ENCODE measurements around the gene KCNQ5. TPM values are rescaled to one million over a fixed set of nuclear protein-coding genes. Genes with fewer than 3 reads are reported as not detected.

KCNQ5 gene
- total and polyA plus RNA-seq, 2 of the 8 experiments (the other 6 are each of a cell fraction or from before 2014, with no cell fraction given) = 0.83 to 1.2 TPM

DNA sequence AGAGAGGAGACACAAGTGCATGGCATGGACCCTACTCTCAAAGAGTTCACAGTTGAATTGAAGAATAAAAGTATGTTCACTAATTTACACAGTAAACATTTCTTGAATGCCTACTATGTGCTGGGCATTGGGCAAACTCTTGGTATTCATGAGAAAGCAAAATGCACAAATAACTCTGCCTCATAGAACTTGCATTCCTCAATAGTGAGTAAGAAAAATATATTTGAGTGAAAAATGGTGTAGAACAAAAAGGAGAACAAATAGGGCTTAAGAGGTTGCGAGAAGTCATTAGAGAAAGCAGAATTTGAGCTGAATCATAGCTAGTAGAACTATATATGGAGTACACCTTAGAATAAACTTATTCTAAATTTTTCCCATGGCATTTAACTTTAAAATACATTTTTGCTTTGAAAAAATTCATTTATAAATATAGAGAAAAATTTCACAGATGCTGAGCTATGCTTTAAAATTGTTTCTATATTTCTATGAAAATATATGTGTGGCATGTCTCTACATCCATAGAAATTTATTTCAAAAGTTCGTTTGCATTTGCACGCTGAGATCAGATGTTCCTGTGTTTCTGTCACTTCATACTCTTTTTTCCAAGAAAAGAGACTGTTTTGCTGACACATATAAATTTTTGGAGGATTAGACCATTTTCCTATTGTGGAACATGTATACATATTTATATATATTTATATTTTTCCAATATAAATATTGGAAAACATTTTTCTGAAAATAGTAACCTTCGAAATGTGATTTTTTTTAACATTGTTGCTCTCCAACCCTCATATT lies 236.1 kb downstream of the KCNQ5 start:
- no peaks in the 10 kb centered on the region for H3K79me1 ChIP-seq (ENCODE audit: low read depth, low read length)
- TF ChIP-seq SUZ12 (IDR thresholded peaks at IDR 0.05; ENCODE audit: low read length) (no peak), SP2 (IDR thresholded peaks at IDR 0.05; ENCODE audit: low read length) (no peak), CTCF (IDR thresholded peaks at IDR 0.05; ENCODE audit: control extremely low read depth in 1 of 3, insufficient read depth in 1 of 3, low read depth in 1 of 3, low read length in 3 of 3) (no peak), GABPA (IDR thresholded peaks at IDR 0.05; ENCODE audit: borderline replicate concordance, insufficient read depth, low read length) (no peak), SAP30 (IDR thresholded peaks at IDR 0.05; ENCODE audit: insufficient read depth, insufficient replicate concordance, low read length) (no peak), FOSL1 (IDR thresholded peaks at IDR 0.05; ENCODE audit: insufficient read depth, low read depth, low read length) (no peak), MAFK (IDR thresholded peaks at IDR 0.05; ENCODE audit: low read depth, low read length) (no peak), YY1 (IDR thresholded peaks at IDR 0.05; ENCODE audit: low read depth, low read length) (no peak), TEAD4 (IDR thresholded peaks at IDR 0.05; ENCODE audit: low read depth, low read length) (no peak), TAF7 (optimal IDR thresholded peaks at IDR 0.05; ENCODE audit: borderline replicate concordance, low read depth, low read length) (no peak)

More for the DNA sequence above, 236.1 kb downstream of the KCNQ5 start:
- no peak overlapping the region for H2BK5ac ChIP-seq (ENCODE audit: low read depth, low read length)
- FAIRE-seq (no peak), DNase-seq (ENCODE audit: low read depth in 1 of 2, low spot score in 2 of 2) (no peak)
- H3K4me2 ChIP-seq (ENCODE audit: insufficient read depth in 1 of 2, low read depth in 2 of 2, low read length in 2 of 2) = no peak overlapping the region
- no peaks in the 10 kb centered on the region for H4K20me1 ChIP-seq (replicated peaks in 1 of 2; ENCODE audit: control insufficient read depth in 1 of 2, insufficient read depth in 2 of 2, low read length in 2 of 2)
- no peak overlapping the region for H2BK20ac ChIP-seq (ENCODE audit: low read length)
- H3K14ac ChIP-seq (ENCODE audit: insufficient read length) = no peak overlapping the region
- no peaks in the 10 kb centered on the region for H3K79me2 ChIP-seq (ENCODE audit: control insufficient read depth in 1 of 2, insufficient read depth in 2 of 2, low read length in 2 of 2)
- CTCF ChIA-PET (ENCODE audit: partially characterized antibody) = no interaction called here
- H2BK15ac ChIP-seq (ENCODE audit: low read length) = no peak overlapping the region
- H3K27ac ChIP-seq (ENCODE audit: low read depth, low read length) = no peak overlapping the region
- H3K56ac ChIP-seq (replicated peaks; ENCODE audit: insufficient read length, low read depth, low read length) = no peak overlapping the region
- no peak overlapping the region for H3K18ac ChIP-seq (ENCODE audit: extremely low read depth, low read length)
- H4K8ac ChIP-seq (ENCODE audit: extremely low read depth, insufficient read depth, low read length) = no peak overlapping the region
- H2BK12ac ChIP-seq (ENCODE audit: low read depth, low read length) = no peak overlapping the region
- H4K5ac ChIP-seq (ENCODE audit: insufficient read length, low read depth, low read length) = no peak overlapping the region
- H3K23ac ChIP-seq (ENCODE audit: insufficient read length) = no peak overlapping the region
- no peaks in the 10 kb centered on the region for H3K27me3 ChIP-seq (replicated peaks in 1 of 4; ENCODE audit: control insufficient read depth in 3 of 4, extremely low read depth in 1 of 4, insufficient read depth in 3 of 4, low read length in 3 of 4)
- no peak overlapping the region for H3K4ac ChIP-seq (replicated peaks; ENCODE audit: insufficient read length, low read depth, low read length)
- no peak overlapping the region for H3K4me3 ChIP-seq (ENCODE audit: extremely low read depth in 1 of 4, insufficient read depth in 2 of 4, low read depth in 3 of 4, low read length in 4 of 4)
- H2AFZ ChIP-seq (ENCODE audit: low read length) = no peak overlapping the region
- no peaks in the 10 kb centered on the region for H3K9me3 ChIP-seq (ENCODE audit: insufficient read depth in 2 of 2, low read depth in 1 of 2, low read length in 1 of 2)
- WGBS, 2 experiments (ENCODE audit: extremely low coverage in 1 of 2, insufficient coverage in 1 of 2, insufficient read length in 1 of 2, insufficient replicate concordance in 2 of 2, low coverage in 1 of 2, low lambda C conversion rate in 2 of 2, missing lambda C conversion rate in 1 of 2) = 94 to 100% methylated on average over 1 to 4 of the region's 4 CpGs
- H3K23me2 ChIP-seq (ENCODE audit: low read depth, low read length) = no peaks in the 10 kb centered on the region
- 0 out of 7 replicates have a peak, but pooled peaks cover 0 to 3% (median 0%) of the 10 kb centered on the region in 4 experiments for H3K4me1 ChIP-seq (replicated peaks in 1 of 4; ENCODE audit: control insufficient read depth in 3 of 4, insufficient read depth in 4 of 4, low read length in 3 of 4)
- POLR2A ChIA-PET (ENCODE audit: partially characterized antibody) = no interaction called here
- no peak overlapping the region for H4K91ac ChIP-seq (replicated peaks; ENCODE audit: insufficient read length, low read length)
- H2AK5ac ChIP-seq (ENCODE audit: low read depth, low read length) = no peak overlapping the region
- no peak overlapping the region for H3K9ac ChIP-seq (replicated peaks in 1 of 4; ENCODE audit: extremely low read depth in 1 of 4, low read depth in 3 of 4, low read length in 3 of 4)
- no peak overlapping the region for H2BK120ac ChIP-seq (replicated peaks; ENCODE audit: low read depth, low read length)
- no peaks in the 10 kb centered on the region for H3K36me3 ChIP-seq (ENCODE audit: control insufficient read depth in 2 of 4, insufficient read depth in 4 of 4, low read length in 3 of 4)

Data from H1 (cell line).